ENCODE results near the gene SLC20A1. TPM values are rescaled to one million over a fixed set of nuclear protein-coding genes. Genes with fewer than 3 reads are reported as not detected.

SLC20A1 gene
- total and polyA plus RNA-seq, 4 donors, result 26.2 to 51.4 (median 38.6) TPM

GRCh38 chr2:112601754-112602153, 44.0 kb upstream of the SLC20A1 start:
- Histone ChIP-seq H3K9me3 (ENCODE audit: control insufficient read depth in 4 of 4, insufficient read depth in 3 of 4, low read length in 3 of 4) (peaks cover 0 to 4% (median 0%) of the 10 kb centered on the region in 4 donors), H3K4me1 (ENCODE audit: control insufficient read depth in 5 of 5, insufficient read depth in 5 of 5, low read length in 5 of 5) (peaks cover 0 to 6% (median 0%) of the 10 kb centered on the region in 5 donors), H3K36me3 (ENCODE audit: control insufficient read depth in 4 of 4, insufficient read depth in 4 of 4, low read length in 4 of 4) (no peaks in the 10 kb centered on the region), H3K9ac (ENCODE audit: insufficient read depth in 1 of 2, low read length in 2 of 2) (no peak overlapping the region), H3K27ac (ENCODE audit: low read depth in 1 of 2, low read length in 1 of 2) (no peak overlapping the region), H3K27me3 (ENCODE audit: control insufficient read depth in 3 of 3, insufficient read depth in 3 of 3, low read length in 2 of 3) (no peaks in the 10 kb centered on the region), H3K4me3 (no peak overlapping the region)
- WGBS, 2 donors, result 90 to 97% methylated on average over 3 of the region's 3 CpGs
- no peak for TF ChIP-seq CTCF (IDR thresholded peaks at IDR 0.05; ENCODE audit: control extremely low read depth, extremely low read depth)
- no peak for ATAC-seq (ENCODE audit: insufficient read depth, low FRiP score)
- no peak for DNase-seq

- TF ChIP-seq CTCF (IDR thresholded peaks at IDR 0.05; ENCODE audit: control extremely low read depth, extremely low read depth), result no peak
- DNase-seq (no peak), ATAC-seq (ENCODE audit: insufficient read depth, low FRiP score) (no peak)
- Histone ChIP-seq H3K27me3 (ENCODE audit: control insufficient read depth in 3 of 3, insufficient read depth in 3 of 3, low read length in 2 of 3) (no peaks in the 10 kb centered on the region), H3K36me3 (ENCODE audit: control insufficient read depth in 4 of 4, insufficient read depth in 4 of 4, low read length in 4 of 4) (no peaks in the 10 kb centered on the region), H3K4me1 (ENCODE audit: control insufficient read depth in 5 of 5, insufficient read depth in 5 of 5, low read length in 5 of 5) (peaks cover 0 to 8% (median 0%) of the 10 kb centered on the region in 5 donors), H3K27ac (ENCODE audit: low read depth in 1 of 2, low read length in 1 of 2) (no peak overlapping the region), H3K4me3 (no peak overlapping the region), H3K9ac (ENCODE audit: insufficient read depth in 1 of 2, low read length in 2 of 2) (no peak overlapping the region), H3K9me3 (ENCODE audit: control insufficient read depth in 4 of 4, insufficient read depth in 3 of 4, low read length in 3 of 4) (no peaks in the 10 kb centered on the region)
- WGBS, 2 donors, result 93 to 97% methylated on average over 3 of the region's 3 CpGs
These were observed 42.8 kb upstream of the SLC20A1 start for GRCh38 chr2:112602917-112603316.

DNA sequence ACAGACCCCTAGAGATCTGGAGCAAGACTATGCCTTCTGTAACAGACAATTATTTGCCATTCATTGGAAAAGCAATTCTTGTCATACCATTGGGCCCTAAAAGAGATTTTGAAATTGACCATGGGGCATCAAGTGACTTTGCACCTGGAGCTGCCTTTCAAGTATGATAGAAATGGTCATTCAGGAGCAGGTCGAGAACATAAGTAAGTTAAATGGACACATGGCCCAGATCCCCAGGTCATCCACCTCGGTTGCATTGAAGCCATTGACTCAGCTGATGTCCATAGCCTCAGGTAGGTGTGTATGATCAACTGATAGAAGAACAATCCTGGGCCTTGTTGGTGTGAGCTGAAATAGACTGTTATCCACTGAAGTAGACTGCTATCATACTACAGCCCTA, 42.0 kb upstream of the SLC20A1 start:
- Histone ChIP-seq H3K9me3 (ENCODE audit: control insufficient read depth in 4 of 4, insufficient read depth in 3 of 4, low read length in 3 of 4) (no peaks in the 10 kb centered on the region), H3K4me1 (ENCODE audit: control insufficient read depth in 5 of 5, insufficient read depth in 5 of 5, low read length in 5 of 5) (peaks cover 0 to 8% (median 0%) of the 10 kb centered on the region in 5 donors), H3K36me3 (ENCODE audit: control insufficient read depth in 4 of 4, insufficient read depth in 4 of 4, low read length in 4 of 4) (no peaks in the 10 kb centered on the region), H3K9ac (ENCODE audit: insufficient read depth in 1 of 2, low read length in 2 of 2) (no peak overlapping the region), H3K27ac (ENCODE audit: low read depth in 1 of 2, low read length in 1 of 2) (no peak overlapping the region), H3K4me3 (no peak overlapping the region), H3K27me3 (ENCODE audit: control insufficient read depth in 3 of 3, insufficient read depth in 3 of 3, low read length in 2 of 3) (no peaks in the 10 kb centered on the region)
- ATAC-seq (ENCODE audit: insufficient read depth, low FRiP score), result no peak
- no peak for DNase-seq
- WGBS, 2 donors, result 84 to 96% methylated on average over 2 of the region's 2 CpGs
- no peak for TF ChIP-seq CTCF (IDR thresholded peaks at IDR 0.05; ENCODE audit: control extremely low read depth, extremely low read depth)

DNA sequence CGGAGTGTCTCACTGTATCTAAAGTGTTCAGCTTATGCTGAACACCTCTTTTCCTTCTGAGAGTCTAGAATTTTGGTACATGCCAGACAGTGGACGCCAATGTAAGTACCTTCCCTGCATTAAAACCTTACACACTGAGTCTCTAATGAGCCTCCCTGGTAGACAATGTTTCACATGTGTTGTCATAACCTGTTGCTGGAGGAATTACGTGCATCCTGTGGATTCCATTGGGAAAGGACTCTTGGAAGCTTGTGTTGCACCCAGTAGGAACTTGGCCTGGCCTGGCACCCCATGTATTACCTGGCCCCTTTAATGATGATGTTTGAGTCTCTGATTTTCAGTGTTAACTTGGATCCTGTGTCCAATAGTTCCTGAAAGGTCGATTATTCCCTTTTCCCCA, 40.8 kb upstream of the SLC20A1 start:
- DNase-seq, result no peak
- no peak for ATAC-seq (ENCODE audit: insufficient read depth, low FRiP score)
- WGBS, 2 donors, result 76 to 92% methylated on average over 4 of the region's 4 CpGs
- Histone ChIP-seq H3K9me3 (ENCODE audit: control insufficient read depth in 4 of 4, insufficient read depth in 3 of 4, low read length in 3 of 4) (no peaks in the 10 kb centered on the region), H3K4me3 (no peak overlapping the region), H3K27me3 (ENCODE audit: control insufficient read depth in 3 of 3, insufficient read depth in 3 of 3, low read length in 2 of 3) (no peaks in the 10 kb centered on the region), H3K4me1 (ENCODE audit: control insufficient read depth in 5 of 5, insufficient read depth in 5 of 5, low read length in 5 of 5) (peaks cover 0 to 8% (median 0%) of the 10 kb centered on the region in 5 donors), H3K9ac (ENCODE audit: insufficient read depth in 1 of 2, low read length in 2 of 2) (no peak overlapping the region), H3K27ac (ENCODE audit: low read depth in 1 of 2, low read length in 1 of 2) (no peak overlapping the region), H3K36me3 (ENCODE audit: control insufficient read depth in 4 of 4, insufficient read depth in 4 of 4, low read length in 4 of 4) (no peaks in the 10 kb centered on the region)
- no peak for TF ChIP-seq CTCF (IDR thresholded peaks at IDR 0.05; ENCODE audit: control extremely low read depth, extremely low read depth)
